HG03025 (cell line): Measurements from ENCODE around the gene LRRC14B.

ENCODE experiments used
- ATAC-seq: cut with Tn5 transposase; IDR thresholded peaks from one replicate; pipeline ENCODE4 v1.9.1; 2021; ENCODE audit warnings: mild to moderate bottlenecking, moderate library complexity; ENCODE audit not compliant: unreplicated experiment, low FRiP score

The LRRC14B gene

GRCh38 chr5:191036-191948 is at the start of gene LRRC14B:
LRRC14B (plus strand) TSS chr5:191495; CDS start chr5:191539, 44 bp downstream.
- no peak for ATAC-seq

- no peak for ATAC-seq
Observed at GRCh38 chr5:141761-142160, 49.5 kb upstream of the LRRC14B start.

GRCh38 chr5:142246-142810 is 49.0 kb upstream of the LRRC14B start:
- no peak for ATAC-seq

GRCh38 chr5:143041-143440 is 48.3 kb upstream of the LRRC14B start:
- ATAC-seq, result no peak

- no peak for ATAC-seq
Observed at GRCh38 chr5:144941-145340, 46.4 kb upstream of the LRRC14B start.

GRCh38 chr5:145585-146323 is 45.5 kb upstream of the LRRC14B start:
- ATAC-seq, result no peak

GRCh38 chr5:147751-148150 is 43.5 kb upstream of the LRRC14B start:
- no peak for ATAC-seq

- no peak for ATAC-seq
Observed at GRCh38 chr5:149745-150485, 41.4 kb upstream of the LRRC14B start.

- ATAC-seq, result no peak
Observed at GRCh38 chr5:150746-151145, 40.5 kb upstream of the LRRC14B start.

- ATAC-seq, result no peak
Observed at GRCh38 chr5:152077-152476, 39.2 kb upstream of the LRRC14B start.

GRCh38 chr5:153256-153655 is 38.0 kb upstream of the LRRC14B start:
- ATAC-seq, result no peak

GRCh38 chr5:154236-154635 is 37.1 kb upstream of the LRRC14B start:
- no peak for ATAC-seq

- no peak for ATAC-seq
Observed at GRCh38 chr5:154826-155225, 36.5 kb upstream of the LRRC14B start.

GRCh38 chr5:155651-156410 is 35.5 kb upstream of the LRRC14B start:
- no peak for ATAC-seq

GRCh38 chr5:156411-157072 is 34.8 kb upstream of the LRRC14B start:
- no peak for ATAC-seq

GRCh38 chr5:157126-157715 is 34.1 kb upstream of the LRRC14B start:
- ATAC-seq, result no peak

GRCh38 chr5:157801-158200 is 33.5 kb upstream of the LRRC14B start:
- ATAC-seq, result no peak

- ATAC-seq, result no peak
Observed at GRCh38 chr5:158807-159447, 32.4 kb upstream of the LRRC14B start.
